HG02970 (cell line): ENCODE results near the gene ARRB1.

Experiments
- ATAC-seq: cut with Tn5 transposase; IDR thresholded peaks from one replicate; pipeline ENCODE4 v1.9.1; 2021; ENCODE audit warnings: mild to moderate bottlenecking, moderate library complexity, moderate number of reproducible peaks; ENCODE audit not compliant: unreplicated experiment, low FRiP score

ARRB1 gene

DNA sequence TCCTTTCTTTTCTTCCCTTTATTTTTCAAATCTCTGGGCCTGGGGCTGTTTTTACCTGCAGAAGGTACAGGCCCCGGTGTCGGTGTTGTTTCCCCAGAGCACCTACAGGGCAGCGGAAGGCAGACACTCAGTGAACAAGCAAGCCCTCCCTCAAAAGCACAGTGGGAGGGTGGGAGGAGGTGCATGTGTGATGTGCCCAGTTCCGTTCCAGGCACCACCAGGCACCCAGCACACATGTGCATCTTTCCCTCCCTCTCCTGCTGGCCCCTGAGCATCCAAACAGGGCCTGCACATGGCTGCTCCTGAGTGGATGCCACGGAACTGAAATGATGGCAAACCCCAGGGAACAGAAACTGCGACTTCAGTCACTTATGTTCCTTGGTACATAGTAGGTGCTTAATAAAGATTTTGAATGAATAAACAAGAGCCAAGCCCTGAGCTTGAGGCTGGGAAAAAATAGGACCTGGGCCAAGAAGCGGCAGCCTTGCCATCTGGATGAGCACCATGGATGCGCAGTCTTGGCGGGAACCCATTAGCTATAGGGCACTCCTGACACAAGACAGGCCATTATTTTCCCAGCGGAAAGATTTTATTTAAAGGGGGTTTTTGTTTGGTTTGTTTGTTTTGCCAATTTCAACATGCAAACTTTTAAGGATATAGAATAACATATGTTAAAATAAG lies 47.8 kb downstream of the ARRB1 start:
- ATAC-seq, result no peak

DNA sequence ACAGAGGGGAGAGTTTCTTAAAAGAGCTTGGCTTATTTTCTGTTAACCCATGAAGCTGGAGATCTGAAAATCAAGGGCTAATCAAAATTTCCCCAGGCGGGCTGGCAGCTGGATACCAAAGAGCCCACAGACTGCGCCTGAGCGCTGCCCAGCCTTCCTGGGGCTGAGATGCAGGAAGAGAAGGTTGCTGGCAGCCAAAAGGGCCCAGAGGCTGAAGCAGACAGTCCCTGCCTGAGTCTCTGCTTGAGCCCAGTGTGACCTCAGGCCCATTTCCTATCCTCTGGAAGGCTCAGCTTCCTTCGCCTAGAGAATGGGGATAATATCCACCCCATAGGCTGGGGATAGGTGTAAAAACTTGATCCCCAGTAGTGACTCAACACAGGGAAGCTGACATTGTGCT lies 49.1 kb downstream of the ARRB1 start:
- ATAC-seq, result no peak

DNA sequence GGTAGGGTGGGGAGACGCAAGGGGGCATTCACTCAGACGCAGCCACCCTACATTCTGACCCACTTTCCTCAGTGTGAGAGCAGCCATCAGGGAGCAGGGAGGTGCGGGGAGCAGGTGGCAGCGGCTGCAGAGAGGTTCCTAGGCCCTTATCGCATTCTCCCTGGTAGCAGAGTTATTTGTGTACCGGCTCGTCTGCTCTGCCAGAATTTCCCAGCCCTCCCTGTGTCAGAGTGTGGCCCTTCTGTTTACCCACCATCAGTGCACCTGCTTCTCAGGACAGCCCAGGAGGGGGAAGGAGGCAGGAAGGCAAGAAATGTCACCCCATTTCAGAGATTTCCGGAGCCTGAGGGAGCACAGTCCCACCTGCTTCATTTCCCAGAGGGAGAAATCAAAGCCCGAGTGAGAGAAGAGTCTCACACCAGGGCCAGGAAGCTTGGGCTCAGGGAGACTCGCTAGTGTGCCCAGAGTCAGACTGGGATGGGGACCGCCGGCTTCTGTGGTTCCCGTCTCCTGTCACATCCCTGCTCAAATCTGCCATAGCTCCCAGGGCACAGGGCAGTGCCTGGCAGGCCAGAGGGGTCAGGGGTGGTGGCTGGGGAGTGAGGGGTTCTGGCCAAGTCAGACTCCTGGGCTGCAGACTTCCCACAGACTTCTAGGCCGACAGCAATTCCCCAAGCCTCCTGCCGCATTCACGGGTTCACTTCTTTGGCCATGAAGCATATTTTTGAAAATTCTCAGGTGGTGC lies 49.7 kb downstream of the ARRB1 start:
- ATAC-seq, result no peak

DNA sequence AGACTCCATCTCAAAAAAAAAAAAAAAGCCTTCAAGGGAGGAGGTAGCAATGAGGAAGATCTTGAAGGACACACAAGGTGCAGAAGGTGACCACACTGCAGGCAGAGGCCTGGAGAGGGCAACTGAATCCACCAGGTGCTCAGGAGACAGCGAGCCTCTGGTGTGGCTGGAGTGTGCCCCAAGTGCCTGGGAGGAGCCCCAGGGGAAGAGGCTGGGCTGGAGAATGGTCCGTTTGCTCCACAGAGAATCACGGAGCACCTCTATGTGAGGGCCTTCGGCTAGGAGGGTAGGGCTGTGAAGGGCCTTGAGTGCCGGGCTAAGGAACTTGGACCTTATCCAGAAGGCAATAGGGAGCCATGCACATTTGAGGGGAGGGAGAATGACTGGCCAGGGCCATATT lies 50.3 kb downstream of the ARRB1 start:
- ATAC-seq, result no peak

DNA sequence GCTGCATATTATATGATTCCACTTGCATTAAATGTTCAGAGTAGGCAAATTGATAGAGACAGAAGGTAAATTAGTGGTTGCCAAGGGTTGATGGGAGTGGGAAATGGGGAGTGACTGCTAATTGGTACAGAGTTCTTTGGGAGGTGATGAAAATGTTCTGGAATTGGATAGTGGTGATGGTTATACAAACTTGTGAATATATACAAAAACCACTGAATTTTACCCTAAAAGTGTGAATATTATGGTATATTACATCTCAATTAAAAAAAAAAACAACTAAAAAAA lies 52.5 kb downstream of the ARRB1 start:
- ATAC-seq, result no peak

DNA sequence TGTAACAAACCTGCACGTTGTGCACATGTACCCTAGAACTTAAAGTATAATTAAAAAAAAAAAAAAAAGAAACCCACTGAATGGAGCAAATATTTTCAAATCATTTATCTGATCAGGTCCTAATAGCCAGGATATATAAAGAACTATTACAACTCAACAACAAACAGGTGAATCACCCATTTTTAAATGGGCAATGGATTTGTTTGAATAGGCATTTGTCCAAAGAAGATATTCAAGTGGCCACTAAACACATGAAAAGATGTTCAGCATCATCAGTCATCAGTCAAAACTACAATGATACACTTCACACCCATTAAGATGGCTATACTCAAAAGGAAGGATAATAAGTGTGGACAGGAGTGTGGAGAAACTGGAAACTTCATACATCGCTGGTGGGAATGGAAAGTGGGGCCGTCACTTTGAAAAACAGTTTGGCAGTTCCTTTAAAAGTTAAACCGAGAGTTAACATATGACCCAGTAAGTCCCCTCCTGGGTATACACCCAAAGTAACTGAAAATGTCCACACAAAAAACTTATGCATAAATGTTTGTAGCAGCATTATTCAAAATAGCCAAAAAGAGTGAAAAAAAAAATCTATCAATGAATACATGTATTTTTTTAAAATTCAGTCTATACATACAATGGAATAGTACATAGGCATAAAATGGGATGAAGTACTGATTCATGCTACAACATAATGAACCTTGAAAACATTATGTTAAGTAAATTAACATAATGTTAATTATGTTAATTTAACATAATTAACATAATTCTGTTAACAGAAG lies 53.1 kb downstream of the ARRB1 start:
- ATAC-seq, result no peak

DNA sequence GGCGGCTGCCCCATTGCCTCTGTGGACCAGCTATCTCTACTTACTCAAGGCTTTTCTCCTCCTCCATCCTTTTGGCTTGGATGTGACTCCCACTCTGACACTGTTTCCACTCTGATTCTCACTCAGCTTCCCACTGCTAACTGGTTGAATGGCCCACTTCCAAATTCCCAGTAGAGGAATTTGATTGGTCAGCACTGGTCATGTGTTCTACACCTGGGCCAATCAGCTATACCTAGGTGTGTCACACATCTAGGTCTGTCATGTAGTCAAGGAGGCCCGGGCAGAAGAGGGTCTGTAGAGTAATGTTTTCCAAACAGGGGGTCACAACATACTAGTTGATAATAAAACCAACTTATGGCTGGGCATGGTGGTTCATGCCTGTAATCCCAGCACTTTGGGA lies 57.6 kb downstream of the ARRB1 start:
- ATAC-seq, result no peak

DNA sequence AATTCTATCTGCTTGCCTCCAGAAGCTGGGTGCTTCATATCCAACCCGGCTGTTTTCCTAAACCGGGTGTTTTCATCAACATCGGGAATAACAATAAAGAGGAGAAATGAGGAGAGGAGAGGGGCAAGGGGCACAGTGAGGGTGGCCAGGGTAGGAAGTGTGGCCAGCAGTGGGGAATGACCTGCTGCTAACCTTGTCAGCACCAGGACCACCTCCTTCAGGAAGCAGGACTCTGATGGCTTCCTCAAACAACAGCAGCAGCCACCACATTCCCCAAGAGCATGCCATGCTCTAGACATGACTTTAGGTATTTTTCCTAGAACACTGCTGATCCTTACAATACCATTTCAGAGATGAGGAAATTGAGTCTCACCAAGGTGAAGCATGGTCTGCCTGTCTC lies 58.5 kb downstream of the ARRB1 start:
- no peak for ATAC-seq

DNA sequence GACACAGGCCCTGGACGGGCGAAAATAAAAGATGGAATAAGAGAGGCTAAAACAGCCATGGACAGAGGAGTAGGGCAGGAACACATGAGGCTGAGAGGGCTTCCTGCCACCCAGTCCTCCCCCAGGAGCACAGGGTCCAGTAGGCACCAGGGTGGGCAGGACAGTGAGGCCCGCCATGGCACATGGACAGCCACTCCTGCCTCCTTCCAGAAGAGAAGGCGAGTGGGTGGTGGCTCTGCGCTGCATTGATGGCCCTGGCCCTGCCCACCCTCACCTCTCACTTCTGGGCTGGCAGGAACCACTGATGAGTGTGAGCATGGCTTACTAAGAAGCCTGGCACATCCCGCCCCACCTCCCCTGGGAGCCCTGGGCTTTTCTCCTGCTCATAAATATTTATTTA lies 59.7 kb downstream of the ARRB1 start:
- no peak for ATAC-seq

DNA sequence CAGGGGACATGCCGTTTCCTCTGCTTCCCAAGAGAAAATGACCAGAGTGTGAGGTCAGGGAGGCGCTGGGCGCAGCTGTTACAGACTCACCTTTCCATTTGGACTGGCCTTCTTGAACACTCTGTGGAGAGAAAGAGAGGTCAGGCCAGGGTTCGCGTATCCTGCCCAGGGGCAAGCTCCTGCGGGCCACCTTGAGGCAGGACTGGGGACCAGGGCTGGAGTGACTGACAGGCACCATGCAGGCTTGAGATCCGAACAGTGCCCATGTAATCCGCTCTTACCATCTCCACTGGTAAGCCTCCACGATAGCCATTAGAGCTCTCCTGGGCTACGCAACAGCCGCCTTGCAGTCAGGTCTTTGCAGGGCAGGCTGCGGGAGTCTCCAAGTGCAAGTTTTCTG lies 61.5 kb downstream of the ARRB1 start:
- no peak for ATAC-seq

DNA sequence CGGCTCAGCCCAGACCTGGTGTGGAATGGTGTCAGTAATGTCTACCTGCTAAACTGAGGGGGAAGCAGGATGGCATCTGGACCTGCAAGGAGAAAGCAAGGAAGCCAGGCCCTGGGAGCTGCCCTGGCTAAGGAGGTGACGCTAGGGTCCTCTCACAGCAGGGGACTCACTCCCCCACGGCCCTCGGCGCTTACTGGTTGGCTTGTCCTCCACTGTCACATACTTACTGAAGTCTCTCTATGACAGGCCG lies 62.0 kb downstream of the ARRB1 start:
- no peak for ATAC-seq

DNA sequence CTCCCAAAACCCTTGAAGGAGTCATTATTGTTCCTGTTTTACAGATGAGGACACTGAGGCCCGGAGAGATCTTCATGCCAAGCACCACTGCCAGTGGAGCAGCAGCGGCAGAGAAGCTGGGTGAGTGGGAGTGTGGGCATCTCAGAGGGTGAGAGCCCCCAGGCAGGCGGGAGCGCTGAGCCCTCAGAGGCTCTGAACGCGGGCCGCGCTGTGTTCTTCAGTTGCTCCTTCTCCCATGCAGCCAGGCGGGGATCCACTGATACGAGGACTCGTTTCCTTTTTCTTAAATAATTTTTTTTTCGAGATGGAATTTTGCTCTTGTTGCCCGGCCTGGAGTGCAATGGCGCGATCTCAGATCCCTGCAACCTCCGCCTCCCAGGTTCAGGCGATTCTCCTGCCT lies 63.9 kb downstream of the ARRB1 start:
- ATAC-seq, result no peak

DNA sequence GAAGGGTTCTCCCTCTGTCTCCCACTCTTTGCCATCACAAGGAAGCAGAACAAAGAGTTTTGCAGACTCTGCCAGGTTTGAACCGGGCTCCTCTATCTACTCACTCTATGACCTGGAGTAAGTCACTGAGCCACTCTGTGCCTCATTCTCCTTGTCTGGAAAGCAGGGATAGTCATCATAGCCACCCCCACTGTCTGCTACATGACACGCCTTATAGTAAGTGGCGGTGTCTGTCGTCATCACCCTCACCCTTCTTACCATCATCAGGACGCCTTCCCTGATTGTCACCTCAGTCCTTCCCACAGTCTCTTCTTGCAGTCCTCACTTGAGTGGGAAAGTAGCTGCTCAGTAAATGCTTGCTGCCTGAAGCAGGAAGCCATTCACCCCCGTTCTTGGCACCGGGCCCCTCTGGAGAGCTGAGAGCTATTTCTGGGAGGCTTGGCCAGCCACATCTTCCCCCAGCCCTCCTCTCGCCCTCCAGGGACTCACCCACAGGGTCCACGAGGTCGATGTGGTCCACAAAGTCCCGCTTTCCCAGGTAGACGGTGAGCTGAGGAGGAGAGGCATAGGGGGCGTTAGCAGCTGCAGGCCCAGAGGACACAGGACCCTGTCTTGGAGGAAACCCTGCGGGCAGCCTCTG lies 64.5 kb downstream of the ARRB1 start:
- no peak for ATAC-seq

DNA sequence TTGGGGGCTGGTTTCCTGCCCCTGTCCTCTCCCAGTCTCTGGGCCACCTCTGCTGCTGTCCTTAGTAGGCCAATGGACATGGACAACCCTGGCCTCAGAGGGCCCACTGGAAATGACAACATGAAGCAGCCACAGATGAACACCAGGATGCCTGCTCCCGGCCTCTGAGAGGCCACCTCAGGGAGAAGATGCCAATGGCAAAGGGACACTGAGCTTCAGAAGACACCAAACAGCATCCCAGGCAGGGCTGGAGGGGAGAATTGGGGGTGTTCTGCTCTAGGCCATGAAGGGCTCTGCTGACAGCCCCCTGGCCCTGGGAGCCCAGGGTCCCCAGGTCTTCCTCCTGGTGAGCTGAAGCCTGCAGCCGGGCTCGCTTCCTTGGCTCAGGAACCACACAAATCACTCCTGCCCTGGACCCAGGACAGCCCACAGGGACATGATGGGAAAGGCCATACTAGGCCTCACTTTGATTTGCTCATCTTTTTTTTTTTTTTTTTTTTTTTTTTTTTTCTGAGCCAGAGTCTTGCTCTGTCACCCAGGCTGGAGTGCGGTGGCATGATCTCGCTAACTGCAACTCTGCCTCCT lies 65.6 kb downstream of the ARRB1 start:
- no peak for ATAC-seq

DNA sequence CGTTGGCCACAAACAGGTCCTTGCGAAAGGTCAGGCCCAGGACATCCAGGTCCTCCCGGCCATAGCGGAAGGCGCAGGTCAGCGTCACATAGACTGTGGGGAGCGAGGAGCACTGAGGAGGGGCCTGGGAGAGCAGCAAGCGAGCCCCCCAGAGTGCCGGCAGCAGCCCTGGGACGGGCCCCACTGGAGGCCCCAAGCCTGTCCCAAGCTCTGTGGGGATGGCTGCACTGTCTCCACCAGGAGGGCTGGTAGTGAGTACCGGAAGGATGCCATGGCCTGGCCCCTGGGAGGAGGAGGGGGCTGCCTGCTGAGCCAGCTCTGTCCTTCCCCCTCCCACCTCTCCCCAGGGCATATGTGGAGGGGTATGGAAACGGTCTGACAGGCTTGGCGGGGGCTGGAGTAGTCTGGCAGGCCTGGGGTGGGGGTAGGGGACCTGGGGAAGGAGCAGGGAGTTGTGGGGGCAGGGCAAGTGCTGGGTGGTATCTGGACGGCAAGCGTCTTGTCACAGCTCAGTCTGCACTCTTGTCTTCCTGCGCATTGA lies 68.0 kb downstream of the ARRB1 start:
- ATAC-seq, result no peak

DNA sequence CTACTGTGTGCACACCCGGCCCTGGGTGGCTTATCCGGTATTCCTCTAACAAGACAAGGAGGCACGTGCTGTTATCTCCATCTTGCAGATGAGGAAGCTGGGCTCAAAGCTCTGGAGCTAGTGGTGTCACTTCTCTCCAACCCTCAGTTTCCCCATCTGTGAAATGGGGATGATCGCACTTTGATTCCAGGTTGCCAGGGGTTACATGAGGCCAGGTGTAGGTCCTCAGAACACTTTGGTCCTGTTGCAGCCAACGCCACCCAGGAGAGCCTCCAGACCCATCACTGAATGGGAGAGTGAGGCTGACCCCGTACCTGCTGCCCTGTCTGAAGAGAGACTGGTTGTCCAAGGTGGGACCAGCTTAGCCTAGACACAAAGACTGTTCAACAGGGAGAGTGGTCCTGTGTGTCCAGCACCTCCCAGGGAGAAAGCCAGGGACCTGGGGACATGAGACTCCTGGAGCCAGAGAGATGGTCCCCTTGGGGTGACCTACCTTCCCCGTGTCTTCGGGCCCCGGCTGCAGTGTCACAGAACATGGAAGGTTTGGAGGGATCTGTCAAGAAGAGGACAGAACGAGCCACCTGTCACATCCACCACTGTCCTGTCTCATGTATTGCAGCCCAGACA lies 69.9 kb downstream of the ARRB1 start:
- no peak for ATAC-seq

DNA sequence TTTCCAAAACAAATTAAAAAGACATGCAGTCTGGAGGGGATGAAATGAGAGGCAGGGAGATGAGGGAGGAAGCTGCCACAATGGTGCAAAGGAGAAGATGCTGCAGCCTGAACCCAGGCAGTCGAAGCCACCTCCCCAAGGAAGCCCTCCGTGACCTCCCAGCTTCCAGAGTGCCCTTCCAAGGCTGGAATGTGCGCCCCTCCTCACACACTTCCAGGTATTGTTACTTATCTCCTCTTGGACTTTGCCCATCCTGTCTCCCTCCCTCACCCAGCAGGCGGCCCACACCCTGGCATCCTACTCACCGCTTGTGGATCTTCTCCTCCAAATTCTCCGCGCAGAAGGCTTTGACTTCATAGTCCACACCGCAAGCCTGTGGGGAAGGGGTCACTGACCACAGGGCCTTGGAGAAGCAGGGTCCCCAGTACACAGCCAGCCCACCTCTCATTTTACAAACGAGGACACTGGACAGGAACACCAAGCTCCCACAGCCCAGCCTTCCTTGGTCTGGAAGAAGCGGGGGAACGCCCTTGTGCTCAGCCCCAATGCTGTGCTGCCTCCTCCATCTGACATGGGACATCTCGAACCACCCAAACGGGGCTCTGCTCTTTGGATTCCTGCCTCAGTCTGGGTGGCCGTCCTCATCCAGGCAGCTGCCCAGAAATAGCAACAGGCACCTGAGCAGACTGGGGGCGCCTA lies 70.5 kb downstream of the ARRB1 start:
- ATAC-seq, result no peak

DNA sequence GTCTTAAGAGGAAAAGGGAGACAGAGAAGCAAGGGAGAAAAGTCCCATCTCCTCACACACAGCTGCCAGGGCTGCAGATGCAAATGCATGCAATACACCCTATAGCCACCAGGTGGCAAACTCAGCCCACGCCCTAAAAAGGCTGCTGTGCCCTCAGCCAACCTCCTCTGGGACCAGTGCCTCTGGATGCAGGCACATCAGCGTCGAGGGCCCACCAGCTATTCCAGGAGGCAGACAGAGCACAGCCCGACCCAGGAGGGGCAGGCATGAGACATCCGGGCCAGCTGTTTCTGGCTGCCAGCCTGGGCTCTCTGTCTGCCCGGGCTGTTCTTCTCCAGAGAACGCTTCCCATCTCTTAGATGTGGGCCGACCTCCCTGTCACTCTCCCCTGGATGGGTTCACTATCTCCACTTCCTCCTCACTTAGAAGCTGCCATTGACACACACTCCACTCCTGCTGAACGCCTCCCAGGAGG lies 71.2 kb downstream of the ARRB1 start:
- no peak for ATAC-seq

DNA sequence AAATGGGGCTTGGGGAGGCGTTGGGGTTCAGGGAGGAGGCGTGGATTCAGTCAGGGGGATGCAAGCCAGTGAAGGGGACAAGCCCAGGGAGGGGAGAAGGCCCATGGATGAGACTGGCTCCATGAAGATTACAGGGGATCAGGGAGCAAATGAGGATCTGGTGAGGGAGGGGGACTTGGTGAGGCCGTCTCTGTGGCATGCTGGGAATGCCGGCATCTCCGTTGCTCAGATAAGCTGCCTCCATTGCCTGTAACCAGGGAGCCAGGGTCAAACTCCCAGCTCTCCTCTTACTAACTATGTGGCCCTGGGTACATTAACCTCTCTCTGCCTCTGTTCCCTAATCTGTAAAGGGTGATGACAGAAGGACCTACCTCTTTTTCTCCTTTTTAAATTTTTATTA lies 72.2 kb downstream of the ARRB1 start:
- ATAC-seq, result no peak
